ENCODE measurements around the gene HSD17B10. TPM values are rescaled to one million over a fixed set of nuclear protein-coding genes. Genes with fewer than 3 reads are reported as not detected.
A peak's percentile ranks its signal among the peaks of the same experiment; 100 is the strongest.

HSD17B10 gene
- polyA plus RNA-seq, 1 donor, result 62.0 TPM

DNA sequence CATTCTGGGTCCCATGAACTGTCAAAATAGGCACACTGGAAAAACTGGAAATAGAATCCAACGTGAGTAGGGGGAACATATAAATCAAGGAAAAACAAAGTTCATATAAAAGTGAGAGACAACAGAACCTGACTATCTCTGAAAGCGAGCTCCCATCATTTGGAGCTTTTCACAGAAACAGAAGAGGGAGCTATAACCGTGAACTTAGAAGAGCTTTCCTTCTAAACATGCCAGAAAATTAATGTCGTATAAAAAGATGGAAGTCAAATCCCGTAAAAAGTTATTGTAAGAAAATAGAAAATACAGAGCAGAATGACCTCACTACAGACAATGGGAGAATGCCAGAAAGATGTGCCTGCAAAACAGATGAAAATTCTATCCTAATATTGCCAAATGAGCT is 23.9 kb upstream of the HSD17B10 start:
- DNase-seq, result no peak
- Histone ChIP-seq H3K36me3 (ENCODE audit: control insufficient read depth, insufficient read depth, low read length) (no peaks in the 10 kb centered on the region), H3K9me3 (ENCODE audit: control insufficient read depth, low read depth, low read length) (no peaks in the 10 kb centered on the region), H3K4me1 (ENCODE audit: control insufficient read depth, insufficient read depth, low read length) (no peaks in the 10 kb centered on the region), H3K27me3 (ENCODE audit: control insufficient read depth, insufficient read depth, low read length) (no peaks in the 10 kb centered on the region), H3K4me3 (ENCODE audit: low read length) (no peak overlapping the region), H3K27ac (ENCODE audit: low read length) (no peak overlapping the region)
- no CpG with 5 or more reads among the region's 5 CpGs for WGBS (ENCODE audit: insufficient coverage, low lambda C conversion rate)

GRCh38 chrX:53456254-53456653 is 22.1 kb upstream of the HSD17B10 start:
- no peak for DNase-seq
- Histone ChIP-seq H3K4me3 (ENCODE audit: low read length) (no peak overlapping the region), H3K27ac (ENCODE audit: low read length) (no peak overlapping the region), H3K9me3 (ENCODE audit: control insufficient read depth, low read depth, low read length) (no peaks in the 10 kb centered on the region), H3K36me3 (ENCODE audit: control insufficient read depth, insufficient read depth, low read length) (no peaks in the 10 kb centered on the region), H3K27me3 (ENCODE audit: control insufficient read depth, insufficient read depth, low read length) (no peaks in the 10 kb centered on the region), H3K4me1 (ENCODE audit: control insufficient read depth, insufficient read depth, low read length) (no peaks in the 10 kb centered on the region)
- 100% methylated on average over 2 of the region's 3 CpGs for WGBS (ENCODE audit: insufficient coverage, low lambda C conversion rate)

DNA sequence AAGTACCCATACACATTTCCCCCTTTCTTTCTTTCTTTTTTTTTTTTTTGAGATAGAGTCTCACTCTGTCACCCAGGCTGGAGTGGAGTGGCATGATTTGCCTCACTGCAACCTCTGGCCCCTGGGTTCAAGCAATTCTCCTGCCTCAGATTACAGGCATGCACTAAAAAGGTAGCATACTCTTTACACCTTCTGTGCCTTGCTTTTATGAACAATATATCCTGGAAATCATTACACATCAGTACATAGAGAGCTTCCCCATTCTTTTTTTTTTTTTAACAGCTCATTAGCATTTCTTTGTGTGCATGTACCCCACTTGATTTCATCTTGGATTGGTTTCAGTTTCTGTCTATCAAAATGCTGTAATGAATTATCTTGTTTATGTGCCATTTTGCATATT is 18.6 kb upstream of the HSD17B10 start:
- Histone ChIP-seq H3K4me3 (ENCODE audit: low read length) (no peak overlapping the region), H3K27me3 (ENCODE audit: control insufficient read depth, insufficient read depth, low read length) (no peaks in the 10 kb centered on the region), H3K36me3 (ENCODE audit: control insufficient read depth, insufficient read depth, low read length) (no peaks in the 10 kb centered on the region), H3K4me1 (ENCODE audit: control insufficient read depth, insufficient read depth, low read length) (no peaks in the 10 kb centered on the region), H3K9me3 (ENCODE audit: control insufficient read depth, low read depth, low read length) (no peaks in the 10 kb centered on the region), H3K27ac (ENCODE audit: low read length) (no peak overlapping the region)
- DNase-seq, result peak in 1 of 2 donors; percentile 9

GRCh38 chrX:53449632-53450031 is 15.5 kb upstream of the HSD17B10 start:
- H3K4me3 ChIP-seq (ENCODE audit: low read length), result no peak overlapping the region
- DNase-seq, result no peak
- no peaks in the 10 kb centered on the region for H3K4me1 ChIP-seq (ENCODE audit: control insufficient read depth, insufficient read depth, low read length)
- no peak overlapping the region for H3K27ac ChIP-seq (ENCODE audit: low read length)
- H3K36me3 ChIP-seq (ENCODE audit: control insufficient read depth, insufficient read depth, low read length), result no peaks in the 10 kb centered on the region
- WGBS (ENCODE audit: insufficient coverage, low lambda C conversion rate), result no CpG with 5 or more reads among the region's 3 CpGs
- H3K27me3 ChIP-seq (ENCODE audit: control insufficient read depth, insufficient read depth, low read length), result no peaks in the 10 kb centered on the region
- H3K9me3 ChIP-seq (ENCODE audit: control insufficient read depth, low read depth, low read length), result no peaks in the 10 kb centered on the region

DNA sequence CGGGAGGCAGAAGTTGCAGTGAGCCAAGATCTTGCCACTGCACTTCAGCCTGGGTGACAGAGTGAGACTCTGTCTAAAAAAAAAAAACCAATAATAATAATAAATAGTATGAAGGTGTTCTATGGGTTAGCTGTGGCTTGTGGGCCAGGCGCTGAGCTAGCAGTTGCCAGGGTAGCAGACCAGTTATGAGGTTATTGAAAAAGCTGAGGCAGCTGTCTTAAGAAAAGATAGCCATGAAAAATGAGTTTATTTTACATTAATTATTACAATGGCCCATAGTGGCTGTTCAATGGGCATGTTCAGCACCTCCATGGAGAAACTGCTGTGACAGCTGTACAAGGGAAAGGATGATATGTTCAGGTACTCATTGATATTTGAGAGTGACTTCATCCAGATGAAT is 13.3 kb upstream of the HSD17B10 start:
- DNase-seq, result no peak
- H3K27me3 ChIP-seq (ENCODE audit: control insufficient read depth, insufficient read depth, low read length), result no peaks in the 10 kb centered on the region
- H3K9me3 ChIP-seq (ENCODE audit: control insufficient read depth, low read depth, low read length), result no peaks in the 10 kb centered on the region
- no peaks in the 10 kb centered on the region for H3K4me1 ChIP-seq (ENCODE audit: control insufficient read depth, insufficient read depth, low read length)
- no peak overlapping the region for H3K27ac ChIP-seq (ENCODE audit: low read length)
- H3K36me3 ChIP-seq (ENCODE audit: control insufficient read depth, insufficient read depth, low read length), result no peaks in the 10 kb centered on the region
- WGBS (ENCODE audit: insufficient coverage, low lambda C conversion rate), result no CpG with 5 or more reads among the region's 2 CpGs
- no peak overlapping the region for H3K4me3 ChIP-seq (ENCODE audit: low read length)

- peaks cover 6% of the 10 kb centered on the region for H3K4me1 ChIP-seq (ENCODE audit: control insufficient read depth, insufficient read depth, low read length)
- H3K27me3 ChIP-seq (ENCODE audit: control insufficient read depth, insufficient read depth, low read length), result no peaks in the 10 kb centered on the region
- WGBS (ENCODE audit: insufficient coverage, low lambda C conversion rate), result no CpG with 5 or more reads among the region's 6 CpGs
- H3K4me3 ChIP-seq (ENCODE audit: low read length), result no peak overlapping the region
- no peak for DNase-seq
- no peak overlapping the region for H3K27ac ChIP-seq (ENCODE audit: low read length)
- H3K9me3 ChIP-seq (ENCODE audit: control insufficient read depth, low read depth, low read length), result no peaks in the 10 kb centered on the region
- no peaks in the 10 kb centered on the region for H3K36me3 ChIP-seq (ENCODE audit: control insufficient read depth, insufficient read depth, low read length)
These were observed 11.8 kb upstream of the HSD17B10 start for GRCh38 chrX:53445977-53446376.

DNA sequence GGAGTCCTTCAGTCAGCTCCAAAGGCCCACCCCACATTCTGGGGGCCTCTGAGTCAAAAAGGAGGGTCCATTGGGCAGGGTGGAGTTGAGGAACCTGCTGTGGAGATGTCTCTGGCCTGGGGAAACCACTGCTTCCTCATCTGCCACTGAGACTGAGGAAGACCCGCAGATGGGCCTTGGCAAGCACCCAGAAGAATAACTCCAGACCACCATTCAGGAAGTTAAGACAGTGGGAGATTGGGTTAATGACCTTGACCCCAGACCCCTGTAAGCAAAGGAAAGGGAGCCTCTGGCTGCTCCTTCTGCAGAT is 8.1 kb upstream of the HSD17B10 start:
- WGBS (ENCODE audit: insufficient coverage, low lambda C conversion rate), result no CpG with 5 or more reads among the region's 1 CpG
- Histone ChIP-seq H3K27ac (ENCODE audit: low read length) (no peak overlapping the region), H3K4me1 (ENCODE audit: control insufficient read depth, insufficient read depth, low read length) (peaks cover 10% of the 10 kb centered on the region), H3K9me3 (ENCODE audit: control insufficient read depth, low read depth, low read length) (no peaks in the 10 kb centered on the region), H3K27me3 (ENCODE audit: control insufficient read depth, insufficient read depth, low read length) (peaks cover 3% of the 10 kb centered on the region), H3K36me3 (ENCODE audit: control insufficient read depth, insufficient read depth, low read length) (no peaks in the 10 kb centered on the region), H3K4me3 (ENCODE audit: low read length) (peak overlapping the region; percentile 32)
- no peak for DNase-seq

- Histone ChIP-seq H3K36me3 (ENCODE audit: control insufficient read depth, insufficient read depth, low read length) (no peaks in the 10 kb centered on the region), H3K4me1 (ENCODE audit: control insufficient read depth, insufficient read depth, low read length) (peaks cover 10% of the 10 kb centered on the region), H3K27me3 (ENCODE audit: control insufficient read depth, insufficient read depth, low read length) (peaks cover 3% of the 10 kb centered on the region), H3K4me3 (ENCODE audit: low read length) (peak overlapping the region; percentile 32), H3K9me3 (ENCODE audit: control insufficient read depth, low read depth, low read length) (no peaks in the 10 kb centered on the region), H3K27ac (ENCODE audit: low read length) (peak overlapping the region; percentile 53)
- WGBS (ENCODE audit: insufficient coverage, low lambda C conversion rate), result no CpG with 5 or more reads among the region's 44 CpGs
- peak; percentile 64 to 72 for DNase-seq
These were observed 7.6 kb upstream of the HSD17B10 start for GRCh38 chrX:53441531-53442321.

DNA sequence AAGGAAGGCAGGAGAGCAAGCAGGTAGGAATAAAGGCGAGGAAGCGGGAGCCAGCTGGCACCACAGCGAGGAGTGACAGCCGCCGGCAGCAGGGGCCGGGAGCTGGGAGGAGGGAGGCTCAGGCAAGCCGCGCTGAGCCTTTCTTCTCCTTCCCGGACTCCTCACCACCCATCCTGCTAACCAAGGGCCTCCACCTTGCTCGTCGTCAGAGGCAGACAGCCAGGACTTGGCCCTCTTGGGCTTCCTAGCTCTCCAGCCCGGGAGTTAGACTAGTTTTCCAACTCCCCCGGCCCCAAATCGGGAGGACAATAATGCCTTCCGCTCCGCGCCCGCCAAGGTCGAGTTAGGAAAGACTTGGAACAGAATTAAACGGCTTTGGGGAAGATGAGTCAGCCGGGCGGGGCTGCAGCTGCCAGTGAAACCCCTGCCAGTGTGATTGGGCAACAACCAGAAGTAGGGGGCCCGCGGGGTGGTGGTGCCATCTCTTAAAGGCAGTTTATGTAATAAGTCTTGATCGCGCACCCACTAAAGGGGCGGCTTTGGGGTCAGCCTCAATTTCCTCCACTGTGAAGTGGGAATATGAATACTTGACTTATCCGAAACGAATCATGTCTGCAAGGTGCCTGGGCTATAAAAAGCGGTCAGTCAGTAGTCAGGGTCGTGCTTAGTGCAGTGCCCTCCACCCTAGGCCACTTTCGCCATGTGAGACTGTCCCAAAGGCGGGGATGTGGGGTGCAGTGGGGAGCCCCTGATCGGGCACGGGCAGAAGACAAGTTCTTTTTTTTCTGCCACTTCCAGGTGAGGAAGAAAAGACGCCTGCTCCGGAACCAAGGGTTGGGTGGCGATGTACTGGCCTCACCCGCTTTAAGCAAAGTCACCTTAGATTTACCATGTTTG is 6.7 kb upstream of the HSD17B10 start:
- Histone ChIP-seq H3K27me3 (ENCODE audit: control insufficient read depth, insufficient read depth, low read length) (peaks cover 3% of the 10 kb centered on the region), H3K36me3 (ENCODE audit: control insufficient read depth, insufficient read depth, low read length) (no peaks in the 10 kb centered on the region), H3K4me3 (ENCODE audit: low read length) (peak overlapping the region; percentile 32), H3K27ac (ENCODE audit: low read length) (peak overlapping the region; percentile 53), H3K9me3 (ENCODE audit: control insufficient read depth, low read depth, low read length) (no peaks in the 10 kb centered on the region), H3K4me1 (ENCODE audit: control insufficient read depth, insufficient read depth, low read length) (peaks cover 10% of the 10 kb centered on the region)
- DNase-seq, result peak in 1 of 2 donors; percentile 43
- WGBS (ENCODE audit: insufficient coverage, low lambda C conversion rate), result no CpG with 5 or more reads among the region's 39 CpGs

GRCh38 chrX:53440101-53440500 is 5.9 kb upstream of the HSD17B10 start:
- H3K36me3 ChIP-seq (ENCODE audit: control insufficient read depth, insufficient read depth, low read length), result no peaks in the 10 kb centered on the region
- WGBS (ENCODE audit: insufficient coverage, low lambda C conversion rate), result no CpG with 5 or more reads among the region's 5 CpGs
- H3K9me3 ChIP-seq (ENCODE audit: control insufficient read depth, low read depth, low read length), result no peaks in the 10 kb centered on the region
- DNase-seq, result peak in 1 of 2 donors; percentile 30
- H3K4me1 ChIP-seq (ENCODE audit: control insufficient read depth, insufficient read depth, low read length), result peaks cover 10% of the 10 kb centered on the region
- peak overlapping the region; percentile 32 for H3K4me3 ChIP-seq (ENCODE audit: low read length)
- peak overlapping the region; percentile 53 for H3K27ac ChIP-seq (ENCODE audit: low read length)
- H3K27me3 ChIP-seq (ENCODE audit: control insufficient read depth, insufficient read depth, low read length), result peaks cover 3% of the 10 kb centered on the region
